K562 (cell line): ENCODE results near the gene COL16A1. TPM values are rescaled to one million over a fixed set of nuclear protein-coding genes. Genes with fewer than 3 reads are reported as not detected.
A peak's percentile ranks its signal among the peaks of the same experiment; 100 is the strongest.

Source experiments
- ARID1B ChIP-seq: fragments of 450-650 bp; IDR thresholded peaks from 2 replicates; pipeline ENCODE4 v1.6.1; 2016; ENCODE audit warnings: antibody characterized with exemption, mild to moderate bottlenecking, inconsistent platforms
- BDP1 ChIP-seq: IDR thresholded peaks from 3 replicates; pipeline ENCODE4 v1.6.1; 2011; ENCODE audit not compliant: insufficient read length, insufficient read depth
- CBFA2T3 ChIP-seq: fragments of 450-650 bp; IDR thresholded peaks from 2 replicates; pipeline ENCODE4 v1.6.1; 2017
- CREM ChIP-seq: IDR thresholded peaks from 2 replicates; pipeline ENCODE4 v1.6.1; 2014; ENCODE audit warnings: antibody characterized with exemption, low read depth
- DPF2 ChIP-seq: fragments of 450-650 bp; IDR thresholded peaks from 2 replicates; pipeline ENCODE4 v1.6.1; 2016
- HMG20B ChIP-seq: fragments of 250-450 bp; sonication (Bioruptor Pico); IDR thresholded peaks from 2 replicates; pipeline ENCODE4 v1.5.0; 2021; ENCODE audit warnings: mild to moderate bottlenecking
- JUN ChIP-seq, 2 experiments: sonication (generic) in 1 of 2; formaldehyde crosslinking in 1 of 2; IDR thresholded peaks; 2 replicates each; pipeline versions ENCODE4 v1.6.1 to v1.8.0; 2012 to 2022; ENCODE audit warnings: borderline replicate concordance in 2 of 2, mild to moderate bottlenecking in 2 of 2, improper control_type of control experiment in 1 of 2, low read depth in 1 of 2, low read length in 1 of 2, missing genetic modification reagents in 1 of 2
- MEIS2 ChIP-seq: fragments of 450-650 bp; IDR thresholded peaks from 2 replicates; pipeline ENCODE4 v1.6.1; 2014; ENCODE audit warnings: mild to moderate bottlenecking; ENCODE audit not compliant: partially characterized antibody
- NFIX ChIP-seq: fragments of 250-450 bp; sonication (Bioruptor Pico); IDR thresholded peaks from 2 replicates; pipeline ENCODE4 v1.4.0; 2020; ENCODE audit warnings: low read depth, mild to moderate bottlenecking, moderate library complexity
- NFYB ChIP-seq: IDR thresholded peaks from 2 replicates; pipeline ENCODE4 v1.6.1; 2011; ENCODE audit warnings: mild to moderate bottlenecking, moderate library complexity; ENCODE audit not compliant: insufficient read length; ENCODE audit errors: extremely low read depth
- SMAD1 ChIP-seq: fragments of 150-350 bp; IDR thresholded peaks from 2 replicates; pipeline ENCODE4 v1.6.1; 2014; ENCODE audit warnings: low read length, low read depth; ENCODE audit not compliant: partially characterized antibody
- SMAD4 ChIP-seq: fragments of 250-450 bp; sonication (Bioruptor Pico); conservative IDR thresholded peaks from 2 replicates; pipeline ENCODE4 v1.8.0; 2021; ENCODE audit warnings: inconsistent platforms, mild to moderate bottlenecking, moderate library complexity
- SRSF1 ChIP-seq: fragments of 200-400 bp; formaldehyde crosslinking; IDR thresholded peaks from 2 replicates; pipeline ENCODE4 v1.6.1; 2017; ENCODE audit warnings: mild to moderate bottlenecking, low read depth, low read length, moderate library complexity
- TCF7 ChIP-seq: sonication (generic); IDR thresholded peaks from 2 replicates; pipeline ENCODE4 v1.6.1; 2016; ENCODE audit warnings: antibody characterized with exemption, borderline replicate concordance
- ZFPM2 ChIP-seq: fragments of 250-450 bp; sonication (Bioruptor Pico); IDR thresholded peaks from 2 replicates; pipeline ENCODE4 v1.5.1; 2022; ENCODE audit warnings: mild to moderate bottlenecking
- polyA plus RNA-seq, 8 experiments: library from polyadenylated mRNA; depleted of rRNA in 4 of 8; stranded (reverse) in 5 of 8; unstranded in 3 of 8; fragments of >200 nt; fragmentation: Nextera tagmentation in 2 of 8; fragmentation: Illumina TruSeq in 1 of 8; extraction: Ambion mirVana in 2 of 8; extraction: Trizol in 1 of 8; gene quantifications; 2 replicates each; pipeline versions ENCODE4 v1.2.1 to v1.2.3, GENCODE V29; 2011 to 2014; ENCODE audit warnings: inconsistent platforms in 1 of 8, missing spikeins in 1 of 8
- total RNA-seq, 7 experiments: library from RNA; depleted of rRNA in 6 of 7; stranded (reverse); fragments of >200 nt in 6 of 7; fragmentation: Illumina TruSeq in 2 of 7; extraction: Trizol in 2 of 7; gene quantifications; 2 replicates each; pipeline versions ENCODE4 v1.2.1 to v1.2.3, GENCODE V29; 2011 to 2021; ENCODE audit warnings: low replicate concordance in 1 of 7
- TF ChIP-seq, protein P1 (sequence below): fragments of 150-350 bp; IDR thresholded peaks from 2 replicates; pipeline ENCODE4 v1.6.1; 2014; ENCODE audit warnings: low read depth, mild to moderate bottlenecking, low read length, borderline replicate concordance
- TF ChIP-seq, protein P2 (sequence below): fragments of 250-450 bp; sonication (Bioruptor Pico); IDR thresholded peaks from 2 replicates; pipeline ENCODE4 v1.4.0; 2020; ENCODE audit warnings: mild to moderate bottlenecking
- TF ChIP-seq, protein P3 (sequence below), 3 experiments: fragments of 200-800 bp in 1 of 3; fragments of 250-450 bp in 1 of 3; fragments of 450-650 bp in 1 of 3; sonication (Bioruptor Pico) in 1 of 3; sonication (Bioruptor generic) in 1 of 3; formaldehyde crosslinking in 1 of 3; IDR thresholded peaks; 2 replicates each; pipeline versions ENCODE4 v1.6.1 to v1.8.0; 2016 to 2022; ENCODE audit warnings: mild to moderate bottlenecking in 2 of 3, missing genetic modification characterization in 2 of 3, missing compliant biosample characterization in 1 of 3, moderate library complexity in 1 of 3
- TF ChIP-seq, protein P4 (sequence below): fragments of 250-450 bp; sonication (Bioruptor Pico); IDR thresholded peaks from 2 replicates; pipeline ENCODE4 v1.5.0; 2021

The COL16A1 gene
- total and polyA plus RNA-seq, 9 of the 15 experiments (the other 6 are each of a cell fraction or from before 2014, with no cell fraction given): 0.11 to 0.60 (median 0.11) TPM; not detected in 6

DNA sequence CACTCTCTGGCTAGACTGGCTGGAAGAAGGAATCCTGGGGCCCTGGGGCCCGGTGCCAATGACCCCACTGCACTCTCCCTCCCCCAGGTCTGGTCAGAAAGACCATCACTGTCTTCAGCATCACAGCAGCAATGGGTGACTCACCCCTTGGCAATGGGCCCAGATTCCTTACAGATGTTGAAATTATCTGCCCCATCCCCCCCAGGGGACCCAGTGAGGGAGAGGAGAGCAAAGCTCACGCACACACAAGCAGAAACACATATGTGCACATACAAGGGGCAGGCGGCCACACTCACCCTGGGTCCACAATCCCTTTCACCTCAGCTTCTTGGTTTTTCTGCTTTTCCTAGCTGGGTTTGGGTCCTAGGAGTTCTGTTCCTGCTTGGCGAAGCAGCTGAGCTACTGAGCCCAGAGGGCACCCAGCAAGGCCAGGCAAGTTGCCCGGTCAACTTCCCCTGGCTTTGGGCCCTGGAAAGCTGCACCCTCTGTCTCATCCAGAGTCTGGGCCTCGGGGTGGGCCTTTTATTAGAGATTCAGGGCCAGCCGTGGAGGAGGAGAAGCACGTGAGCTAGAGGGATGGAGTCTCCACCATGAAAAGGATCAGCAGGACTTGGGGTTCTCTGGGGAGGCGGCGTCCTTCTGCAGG lies 2.6 kb downstream of the COL16A1 start (continued):
- TF ChIP-seq, protein P1, sequence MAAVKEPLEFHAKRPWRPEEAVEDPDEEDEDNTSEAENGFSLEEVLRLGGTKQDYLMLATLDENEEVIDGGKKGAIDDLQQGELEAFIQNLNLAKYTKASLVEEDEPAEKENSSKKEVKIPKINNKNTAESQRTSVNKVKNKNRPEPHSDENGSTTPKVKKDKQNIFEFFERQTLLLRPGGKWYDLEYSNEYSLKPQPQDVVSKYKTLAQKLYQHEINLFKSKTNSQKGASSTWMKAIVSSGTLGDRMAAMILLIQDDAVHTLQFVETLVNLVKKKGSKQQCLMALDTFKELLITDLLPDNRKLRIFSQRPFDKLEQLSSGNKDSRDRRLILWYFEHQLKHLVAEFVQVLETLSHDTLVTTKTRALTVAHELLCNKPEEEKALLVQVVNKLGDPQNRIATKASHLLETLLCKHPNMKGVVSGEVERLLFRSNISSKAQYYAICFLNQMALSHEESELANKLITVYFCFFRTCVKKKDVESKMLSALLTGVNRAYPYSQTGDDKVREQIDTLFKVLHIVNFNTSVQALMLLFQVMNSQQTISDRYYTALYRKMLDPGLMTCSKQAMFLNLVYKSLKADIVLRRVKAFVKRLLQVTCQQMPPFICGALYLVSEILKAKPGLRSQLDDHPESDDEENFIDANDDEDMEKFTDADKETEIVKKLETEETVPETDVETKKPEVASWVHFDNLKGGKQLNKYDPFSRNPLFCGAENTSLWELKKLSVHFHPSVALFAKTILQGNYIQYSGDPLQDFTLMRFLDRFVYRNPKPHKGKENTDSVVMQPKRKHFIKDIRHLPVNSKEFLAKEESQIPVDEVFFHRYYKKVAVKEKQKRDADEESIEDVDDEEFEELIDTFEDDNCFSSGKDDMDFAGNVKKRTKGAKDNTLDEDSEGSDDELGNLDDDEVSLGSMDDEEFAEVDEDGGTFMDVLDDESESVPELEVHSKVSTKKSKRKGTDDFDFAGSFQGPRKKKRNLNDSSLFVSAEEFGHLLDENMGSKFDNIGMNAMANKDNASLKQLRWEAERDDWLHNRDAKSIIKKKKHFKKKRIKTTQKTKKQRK: no peak
- TF ChIP-seq JUN (IDR thresholded peaks at IDR 0.05; ENCODE audit: borderline replicate concordance, low read depth, low read length): peak; percentile 94
- TF ChIP-seq JUN (CRISPR knock-in tag; IDR thresholded peaks at IDR 0.05; ENCODE audit: borderline replicate concordance): no peak; the same call in 1 of the 2 replicates
- TF ChIP-seq SMAD1: peak; percentile 80
- TF ChIP-seq BDP1: no peak
- peak; percentile 86 for TF ChIP-seq SMAD4 (CRISPR knock-in tag)
- TF ChIP-seq TCF7: no peak
- TF ChIP-seq, protein P2, sequence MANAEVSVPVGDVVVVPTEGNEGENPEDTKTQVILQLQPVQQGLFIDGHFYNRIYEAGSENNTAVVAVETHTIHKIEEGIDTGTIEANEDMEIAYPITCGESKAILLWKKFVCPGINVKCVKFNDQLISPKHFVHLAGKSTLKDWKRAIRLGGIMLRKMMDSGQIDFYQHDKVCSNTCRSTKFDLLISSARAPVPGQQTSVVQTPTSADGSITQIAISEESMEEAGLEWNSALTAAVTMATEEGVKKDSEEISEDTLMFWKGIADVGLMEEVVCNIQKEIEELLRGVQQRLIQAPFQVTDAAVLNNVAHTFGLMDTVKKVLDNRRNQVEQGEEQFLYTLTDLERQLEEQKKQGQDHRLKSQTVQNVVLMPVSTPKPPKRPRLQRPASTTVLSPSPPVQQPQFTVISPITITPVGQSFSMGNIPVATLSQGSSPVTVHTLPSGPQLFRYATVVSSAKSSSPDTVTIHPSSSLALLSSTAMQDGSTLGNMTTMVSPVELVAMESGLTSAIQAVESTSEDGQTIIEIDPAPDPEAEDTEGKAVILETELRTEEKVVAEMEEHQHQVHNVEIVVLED (CRISPR knock-in tag): no peak
- no peak for TF ChIP-seq NFIX (CRISPR knock-in tag)
- no peak for TF ChIP-seq HMG20B (CRISPR knock-in tag)
- peak; percentile 85 for TF ChIP-seq ARID1B
- TF ChIP-seq, protein P3, sequence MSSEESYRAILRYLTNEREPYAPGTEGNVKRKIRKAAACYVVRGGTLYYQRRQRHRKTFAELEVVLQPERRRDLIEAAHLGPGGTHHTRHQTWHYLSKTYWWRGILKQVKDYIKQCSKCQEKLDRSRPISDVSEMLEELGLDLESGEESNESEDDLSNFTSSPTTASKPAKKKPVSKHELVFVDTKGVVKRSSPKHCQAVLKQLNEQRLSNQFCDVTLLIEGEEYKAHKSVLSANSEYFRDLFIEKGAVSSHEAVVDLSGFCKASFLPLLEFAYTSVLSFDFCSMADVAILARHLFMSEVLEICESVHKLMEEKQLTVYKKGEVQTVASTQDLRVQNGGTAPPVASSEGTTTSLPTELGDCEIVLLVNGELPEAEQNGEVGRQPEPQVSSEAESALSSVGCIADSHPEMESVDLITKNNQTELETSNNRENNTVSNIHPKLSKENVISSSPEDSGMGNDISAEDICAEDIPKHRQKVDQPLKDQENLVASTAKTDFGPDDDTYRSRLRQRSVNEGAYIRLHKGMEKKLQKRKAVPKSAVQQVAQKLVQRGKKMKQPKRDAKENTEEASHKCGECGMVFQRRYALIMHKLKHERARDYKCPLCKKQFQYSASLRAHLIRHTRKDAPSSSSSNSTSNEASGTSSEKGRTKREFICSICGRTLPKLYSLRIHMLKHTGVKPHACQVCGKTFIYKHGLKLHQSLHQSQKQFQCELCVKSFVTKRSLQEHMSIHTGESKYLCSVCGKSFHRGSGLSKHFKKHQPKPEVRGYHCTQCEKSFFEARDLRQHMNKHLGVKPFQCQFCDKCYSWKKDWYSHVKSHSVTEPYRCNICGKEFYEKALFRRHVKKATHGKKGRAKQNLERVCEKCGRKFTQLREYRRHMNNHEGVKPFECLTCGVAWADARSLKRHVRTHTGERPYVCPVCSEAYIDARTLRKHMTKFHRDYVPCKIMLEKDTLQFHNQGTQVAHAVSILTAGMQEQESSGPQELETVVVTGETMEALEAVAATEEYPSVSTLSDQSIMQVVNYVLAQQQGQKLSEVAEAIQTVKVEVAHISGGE (CRISPR knock-in tag; IDR thresholded peaks at IDR 0.05): no peak
- TF ChIP-seq SRSF1: no peak
- no peak for TF ChIP-seq ZFPM2 (CRISPR knock-in tag)
- peak; percentile 66 for TF ChIP-seq CBFA2T3
- no peak for TF ChIP-seq NFYB
- peak; percentile 91 for TF ChIP-seq DPF2
- TF ChIP-seq, protein P4, sequence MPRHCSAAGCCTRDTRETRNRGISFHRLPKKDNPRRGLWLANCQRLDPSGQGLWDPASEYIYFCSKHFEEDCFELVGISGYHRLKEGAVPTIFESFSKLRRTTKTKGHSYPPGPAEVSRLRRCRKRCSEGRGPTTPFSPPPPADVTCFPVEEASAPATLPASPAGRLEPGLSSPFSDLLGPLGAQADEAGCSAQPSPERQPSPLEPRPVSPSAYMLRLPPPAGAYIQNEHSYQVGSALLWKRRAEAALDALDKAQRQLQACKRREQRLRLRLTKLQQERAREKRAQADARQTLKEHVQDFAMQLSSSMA (CRISPR knock-in tag): no peak
- peak; percentile 67 for TF ChIP-seq CREM
- peak; percentile 13 for TF ChIP-seq MEIS2
